Ammon's horn (tissue), 1 donor: ENCODE measurements around the gene SON.
"Not testable (repeated sequence)": the region's sequence is repeated elsewhere in the genome, so short reads cannot be mapped to it uniquely, and the experiment has no call there.

Source experiments
- DNase-seq: peaks from one replicate; pipeline ENCODE4 v3.0.0-alpha.2; 2016; ENCODE audit warnings: low spot score

Gene SON

DNA sequence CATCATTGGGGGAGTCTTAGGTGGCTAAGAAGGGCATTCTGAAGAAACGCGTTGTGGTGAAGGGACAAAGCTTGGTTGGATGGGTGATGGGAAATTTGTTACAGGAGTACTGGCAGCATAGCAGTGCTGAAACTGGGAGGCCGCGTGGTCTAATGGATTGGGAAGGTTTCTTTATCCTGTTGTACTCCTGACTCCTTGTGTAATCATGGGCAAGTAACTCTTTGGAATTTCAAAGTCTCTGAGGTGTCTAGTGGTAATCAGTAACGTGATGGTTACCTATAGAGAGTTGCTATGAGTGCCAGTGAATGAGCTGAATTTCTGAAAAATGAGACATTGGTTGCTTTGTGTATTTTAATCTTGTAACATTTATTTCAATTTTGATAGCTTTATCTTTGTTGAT lies 27.2 kb downstream of the SON start:
- no peak for DNase-seq

DNA sequence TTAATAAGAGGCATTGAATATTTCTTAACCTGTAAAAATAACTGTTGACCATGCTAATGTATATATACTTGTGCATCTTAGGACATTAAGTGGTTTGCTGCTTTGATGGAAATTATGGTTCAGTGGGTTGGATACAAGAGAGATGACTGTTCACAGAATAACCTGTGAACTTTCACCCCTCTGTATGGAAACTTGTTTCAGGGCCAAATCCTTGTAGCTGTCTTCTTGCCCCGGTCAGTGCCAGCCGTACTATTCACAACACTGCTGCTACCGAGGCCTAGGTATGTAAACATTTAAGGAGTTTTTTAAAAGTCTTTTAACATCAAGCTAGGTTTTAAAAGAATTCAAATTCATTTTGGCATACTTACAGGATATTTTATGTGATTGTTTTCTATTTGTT lies 29.5 kb downstream of the SON start:
- DNase-seq = no peak

- not testable (repeated sequence) for DNase-seq
Observed at GRCh38 chr21:33576741-33577141, 33.9 kb downstream of the SON start.

GRCh38 chr21:33578214-33578613 lies 35.4 kb downstream of the SON start:
- no peak for DNase-seq

GRCh38 chr21:33578959-33579542 lies 36.2 kb downstream of the SON start:
- no peak for DNase-seq

- DNase-seq = no peak
Observed at GRCh38 chr21:33584455-33584854, 41.6 kb downstream of the SON start.

DNA sequence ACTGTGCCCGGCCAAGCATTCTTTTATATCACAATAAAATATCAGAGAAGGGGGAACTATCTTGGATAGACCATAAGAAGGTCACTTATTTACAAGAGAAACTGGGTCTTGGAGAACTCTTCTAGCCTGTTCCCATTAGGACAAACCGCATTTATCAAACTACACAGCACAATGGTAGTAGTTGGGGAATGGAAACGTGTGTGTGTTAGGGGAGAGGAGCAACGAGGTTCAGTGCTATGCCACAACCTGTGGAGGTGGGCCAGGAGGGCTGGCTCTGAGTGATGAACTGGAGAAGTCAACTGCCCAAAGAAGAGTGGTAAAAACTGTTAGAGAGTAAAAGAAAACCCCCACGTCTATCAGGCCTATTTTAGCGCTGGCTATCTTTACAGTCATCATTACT lies 44.1 kb downstream of the SON start:
- DNase-seq = no peak

- peak; percentile 33 for DNase-seq
Observed at GRCh38 chr21:33587792-33588484, 45.1 kb downstream of the SON start.

DNA sequence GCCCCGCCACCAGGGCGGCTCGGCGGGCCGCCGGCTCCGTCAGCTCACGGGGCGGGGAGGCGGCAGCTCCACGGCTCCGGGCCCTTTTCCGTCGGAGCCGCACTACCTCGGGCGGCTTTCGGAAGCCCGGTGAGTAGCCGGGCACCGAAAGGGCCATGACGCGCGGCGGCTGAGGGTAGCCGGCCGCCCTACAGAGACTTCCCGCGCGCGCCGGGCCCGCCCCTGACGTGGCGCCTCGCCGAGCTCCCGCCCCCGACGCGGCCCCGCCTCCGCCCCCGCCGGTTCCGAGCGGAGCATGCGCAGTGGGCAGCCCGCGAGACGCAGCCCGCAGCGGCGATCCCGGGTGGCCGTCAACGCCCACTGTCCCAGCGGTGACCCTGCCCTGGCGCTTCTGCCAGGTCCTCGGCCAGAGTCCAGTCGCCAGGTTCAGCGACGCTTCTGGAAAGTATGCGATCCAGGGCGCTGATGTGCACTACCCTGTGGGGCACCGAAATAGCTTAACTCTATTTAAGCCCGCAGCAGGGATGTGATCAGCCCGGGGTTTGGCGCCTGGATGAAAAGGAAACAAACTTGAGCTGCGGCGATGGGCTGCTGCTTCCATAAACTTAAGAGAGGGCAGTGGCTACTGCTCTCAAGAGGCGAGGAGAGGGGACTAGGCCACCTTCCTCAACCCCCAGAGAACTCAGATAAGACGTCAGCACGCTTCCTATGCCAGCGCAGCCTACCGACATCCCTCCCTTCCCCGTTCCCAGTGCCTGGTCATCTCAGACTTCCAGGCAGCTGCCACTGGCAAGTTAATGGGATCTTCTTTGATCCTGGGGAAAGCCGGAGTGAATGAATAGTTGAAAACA lies 45.9 kb downstream of the SON start, which contains the start of gene DONSON:
DONSON (minus strand) TSS at position 200 of the 851 bp plus-strand sequence; CDS start at position 157, 43 bp downstream.
- DNase-seq = peak; percentile 86

- DNase-seq = no peak
Observed at GRCh38 chr21:33598051-33598450, 55.2 kb downstream of the SON start.

GRCh38 chr21:33608559-33608958 lies 65.7 kb downstream of the SON start:
- DNase-seq = peak; percentile 5

DNA sequence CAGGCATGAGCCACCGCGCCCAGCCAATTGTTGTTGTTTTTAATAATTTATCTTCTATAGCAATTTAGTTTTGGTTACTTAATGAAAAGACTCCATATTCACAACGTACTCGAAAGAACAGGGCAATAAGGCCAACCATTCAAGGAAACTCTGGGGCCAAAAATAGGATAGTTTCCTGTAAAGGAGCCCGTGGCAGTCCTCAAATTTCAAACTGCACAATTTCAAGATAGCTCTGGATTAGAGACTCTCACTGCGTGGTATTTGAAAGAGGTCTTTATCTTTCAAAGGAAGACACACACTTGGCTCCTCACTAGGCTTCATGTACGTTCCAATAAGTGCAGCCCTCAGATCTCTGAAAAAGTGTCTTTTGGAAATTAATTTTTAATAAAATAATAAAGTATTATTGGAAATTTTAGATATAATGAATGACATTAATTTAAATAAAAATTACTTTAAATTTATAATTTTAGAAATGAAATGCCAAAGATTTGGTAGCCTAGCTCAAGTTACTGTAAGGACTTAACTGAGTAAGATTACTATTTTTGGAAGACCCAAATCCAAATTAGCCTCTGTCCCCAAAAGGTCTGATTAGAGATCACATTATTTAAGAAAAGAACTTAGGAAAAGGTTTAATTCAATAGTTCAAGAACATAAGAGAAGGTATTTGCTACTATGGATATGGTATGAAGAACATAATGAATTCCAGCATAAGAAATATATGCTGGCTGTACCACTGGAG lies 68.3 kb downstream of the SON start:
- DNase-seq = no peak

DNA sequence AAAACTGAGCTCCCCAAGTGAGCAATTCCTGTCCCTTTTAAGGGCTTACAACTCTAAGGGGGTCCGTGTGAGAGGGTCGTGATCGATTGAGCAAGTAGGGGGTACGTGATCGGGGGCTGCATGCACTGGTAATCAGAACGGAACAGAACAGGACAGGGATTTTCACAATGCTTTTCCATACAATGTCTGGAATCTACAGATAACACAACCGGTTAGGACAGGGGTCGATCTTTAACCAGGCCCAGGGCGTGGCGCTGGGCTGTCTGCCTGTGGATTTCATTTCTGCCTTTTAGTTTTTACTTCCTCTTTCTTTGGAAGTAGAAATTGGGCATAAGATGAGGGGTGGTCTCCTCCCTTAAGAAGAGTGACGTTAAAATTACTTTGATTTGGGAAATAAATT lies 74.7 kb downstream of the SON start:
- not testable (repeated sequence) for DNase-seq

DNA sequence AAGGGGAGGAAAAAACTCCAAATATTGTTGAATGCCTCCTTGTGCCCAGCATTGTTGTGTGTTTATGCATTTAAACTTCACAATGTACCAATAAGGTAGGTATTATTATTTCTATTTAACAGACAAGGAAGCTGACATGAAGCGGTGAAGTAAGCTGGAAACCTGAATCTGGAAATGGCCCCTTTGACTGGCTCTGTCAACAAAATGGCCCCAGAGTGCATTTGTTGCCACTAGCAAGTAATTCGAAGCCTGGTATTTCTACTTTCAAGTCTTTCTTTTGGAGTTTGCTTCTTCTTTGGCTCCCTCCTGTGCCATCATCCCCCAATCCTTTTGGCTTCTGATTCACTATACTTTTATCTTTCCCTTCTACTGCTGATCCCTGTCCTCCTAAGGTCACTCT lies 75.6 kb downstream of the SON start:
- DNase-seq = no peak

- DNase-seq = no peak
Observed at GRCh38 chr21:33619726-33620125, 76.9 kb downstream of the SON start.

DNA sequence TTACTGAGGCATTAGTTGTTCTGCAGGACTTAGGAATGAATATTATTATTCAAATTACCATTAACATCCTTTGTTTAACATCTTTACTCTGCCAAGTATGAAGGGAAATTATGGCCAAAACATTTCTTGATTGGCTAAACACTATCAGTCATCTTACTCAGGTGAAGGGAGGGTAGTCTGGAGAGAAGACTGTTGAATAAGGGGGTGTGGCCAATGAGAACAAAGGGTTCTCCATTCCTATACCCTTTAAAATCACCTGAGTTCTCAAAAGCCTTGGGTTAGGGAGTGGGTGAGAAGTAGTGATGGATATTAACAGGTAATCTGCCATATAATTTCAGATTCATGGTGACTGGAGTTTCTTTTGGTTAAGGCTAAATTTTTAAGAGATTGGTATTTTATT lies 79.4 kb downstream of the SON start:
- no peak for DNase-seq

DNA sequence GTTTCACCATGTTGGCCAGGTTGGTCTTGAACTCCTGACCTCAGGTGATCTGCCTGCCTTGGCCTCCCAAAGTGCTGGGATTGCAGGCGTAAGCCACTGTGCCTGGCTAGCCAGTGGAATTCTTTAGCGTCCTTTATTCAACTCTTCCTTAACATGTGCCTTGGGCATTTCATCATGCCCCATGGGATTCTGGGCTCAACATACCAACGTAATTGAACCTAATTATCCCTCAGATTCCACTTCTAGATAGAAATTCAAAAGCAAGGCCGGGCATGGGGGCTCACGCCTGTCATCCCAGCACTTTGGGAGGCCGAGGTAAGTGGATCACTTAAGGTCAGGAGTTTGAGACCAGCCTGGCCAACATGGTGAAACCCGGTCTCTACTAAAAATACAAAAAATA lies 83.3 kb downstream of the SON start:
- DNase-seq = not testable (repeated sequence)
